Endothelial cell (in vitro differentiated cells): ENCODE measurements around the gene DYNC1I1. TPM values are rescaled to one million over a fixed set of nuclear protein-coding genes. Genes with fewer than 3 reads are reported as not detected.

Experiments used
- DNase-seq: peaks from one replicate; pipeline ENCODE4 v3.0.0; 2021; ENCODE audit warnings: low spot score
- H3K27ac Mint-ChIP-seq: one replicate; pipeline ENCODE4 v1.8.0; 2021; ENCODE audit warnings: mixed read lengths, inconsistent platforms; ENCODE audit not compliant: unreplicated experiment
- H3K27me3 Mint-ChIP-seq: one replicate; pipeline ENCODE4 v1.8.0; 2021; ENCODE audit warnings: mild to moderate bottlenecking, moderate library complexity, mixed read lengths, inconsistent platforms; ENCODE audit not compliant: unreplicated experiment
- H3K36me3 Mint-ChIP-seq: one replicate; pipeline ENCODE4 v1.8.0; 2021; ENCODE audit warnings: mild to moderate bottlenecking, low read depth, mixed read lengths, inconsistent platforms; ENCODE audit not compliant: unreplicated experiment
- H3K4me1 Mint-ChIP-seq: one replicate; pipeline ENCODE4 v1.8.0; 2021; ENCODE audit warnings: mild to moderate bottlenecking, mixed read lengths, inconsistent platforms; ENCODE audit not compliant: unreplicated experiment
- H3K4me3 Mint-ChIP-seq: one replicate; pipeline ENCODE4 v1.8.0; 2021; ENCODE audit warnings: mild to moderate bottlenecking, mixed read lengths, inconsistent platforms; ENCODE audit not compliant: unreplicated experiment
- H3K9me3 Mint-ChIP-seq: one replicate; pipeline ENCODE4 v1.8.0; 2021; ENCODE audit warnings: mixed read lengths, inconsistent platforms; ENCODE audit not compliant: unreplicated experiment
- CTCF ChIP-seq: fragments of 200-600 bp; sonication (generic); IDR thresholded peaks from one replicate; pipeline ENCODE4 v1.5.0; 2021; ENCODE audit warnings: antibody characterized with exemption; ENCODE audit not compliant: unreplicated experiment
- total RNA-seq: library from RNA; stranded (reverse); fragmentation: NEBNext Ultra II Directional; extraction: Animal tissue kit (Norgen Biotek cat#: 25700); gene quantifications from one replicate; pipeline ENCODE4 v1.2.1, GENCODE V29; 2021; ENCODE audit not compliant: unreplicated experiment

DYNC1I1 gene
- total RNA-seq, 1 donor from 2014 or later: 3.1 TPM

- Mint-ChIP-seq H3K4me3 (no peak overlapping the region), H3K27ac (no peak overlapping the region), H3K9me3 (no peaks in the 10 kb centered on the region), H3K4me1 (peaks cover 3% of the 10 kb centered on the region), H3K36me3 (no peaks in the 10 kb centered on the region), H3K27me3 (no peaks in the 10 kb centered on the region)
- no peak for TF ChIP-seq CTCF
- no peak for DNase-seq
These were observed 288.7 kb downstream of the DYNC1I1 start for GRCh38 chr7:96061009-96061408.

GRCh38 chr7:96061844-96062243, 289.5 kb downstream of the DYNC1I1 start:
- Mint-ChIP-seq H3K27ac (no peak overlapping the region), H3K4me1 (peaks cover 3% of the 10 kb centered on the region), H3K36me3 (no peaks in the 10 kb centered on the region), H3K4me3 (no peak overlapping the region), H3K27me3 (no peaks in the 10 kb centered on the region), H3K9me3 (no peaks in the 10 kb centered on the region)
- no peak for DNase-seq
- no peak for TF ChIP-seq CTCF

GRCh38 chr7:96067321-96067720, 295.0 kb downstream of the DYNC1I1 start:
- H3K27ac Mint-ChIP-seq: no peak overlapping the region
- peaks cover 5% of the 10 kb centered on the region for H3K4me1 Mint-ChIP-seq
- no peaks in the 10 kb centered on the region for H3K9me3 Mint-ChIP-seq
- H3K4me3 Mint-ChIP-seq: no peak overlapping the region
- no peak for DNase-seq
- TF ChIP-seq CTCF: no peak
- H3K27me3 Mint-ChIP-seq: peaks cover 1% of the 10 kb centered on the region
- no peaks in the 10 kb centered on the region for H3K36me3 Mint-ChIP-seq

GRCh38 chr7:96069401-96069800, 297.0 kb downstream of the DYNC1I1 start:
- peaks cover 5% of the 10 kb centered on the region for H3K4me1 Mint-ChIP-seq
- no peak overlapping the region for H3K27ac Mint-ChIP-seq
- no peak overlapping the region for H3K4me3 Mint-ChIP-seq

GRCh38 chr7:96074871-96075270, 302.5 kb downstream of the DYNC1I1 start:
- H3K9me3 Mint-ChIP-seq: no peaks in the 10 kb centered on the region
- H3K4me3 Mint-ChIP-seq: no peak overlapping the region
- H3K27me3 Mint-ChIP-seq: peaks cover 1% of the 10 kb centered on the region
- no peaks in the 10 kb centered on the region for H3K36me3 Mint-ChIP-seq
- H3K4me1 Mint-ChIP-seq: peaks cover 12% of the 10 kb centered on the region
- no peak overlapping the region for H3K27ac Mint-ChIP-seq
- no peak for DNase-seq
- TF ChIP-seq CTCF: no peak

More at GRCh38 chr7:96069401-96069800, 297.0 kb downstream of the DYNC1I1 start:
- no peaks in the 10 kb centered on the region for H3K9me3 Mint-ChIP-seq
- peaks cover 1% of the 10 kb centered on the region for H3K27me3 Mint-ChIP-seq
- no peak for TF ChIP-seq CTCF
- no peak for DNase-seq
- H3K36me3 Mint-ChIP-seq: no peaks in the 10 kb centered on the region
